ENCODE results near the gene SLC16A13. TPM values are rescaled to one million over a fixed set of nuclear protein-coding genes. Genes with fewer than 3 reads are reported as not detected.
"Not testable (repeated sequence)": the region's sequence is repeated elsewhere in the genome, so short reads cannot be mapped to it uniquely, and the experiment has no call there.

SLC16A13 gene
- polyA plus RNA-seq, 5 donors, result 3.4 to 5.2 (median 4.2) TPM

DNA sequence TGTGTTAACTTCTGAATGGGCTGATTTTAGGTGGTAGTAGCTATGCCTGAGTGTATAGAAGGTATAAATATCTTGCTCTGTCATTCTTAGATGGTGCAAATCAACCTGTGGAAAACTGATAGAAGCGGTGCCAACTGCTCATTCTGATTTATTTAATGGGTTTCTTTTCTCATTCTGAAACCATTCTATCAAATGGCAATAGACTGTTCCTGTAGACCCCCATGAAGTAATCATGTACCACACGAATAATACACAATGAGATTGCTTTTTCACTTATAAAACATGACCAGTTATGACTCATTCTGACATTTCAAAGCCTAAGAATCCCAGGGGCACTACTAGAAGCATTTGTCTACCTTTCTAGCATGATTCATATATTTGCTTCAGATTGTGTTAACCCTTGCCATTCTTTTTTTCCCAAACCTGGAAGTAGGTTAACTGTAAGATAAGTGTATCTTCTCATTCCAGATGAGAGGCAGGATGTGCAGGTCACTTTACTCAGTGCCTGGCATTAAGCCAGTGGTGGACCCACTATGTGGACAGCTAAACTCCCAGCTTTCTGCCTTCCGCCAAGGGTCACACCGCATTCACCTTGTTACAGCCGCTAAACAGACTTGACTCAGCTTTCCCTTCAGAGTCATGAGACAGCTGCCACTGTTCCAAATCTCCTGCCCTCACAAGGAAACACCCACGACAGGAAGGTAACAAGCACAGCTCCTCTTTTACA is 24.5 kb downstream of the SLC16A13 start:
- no peak for DNase-seq

DNA sequence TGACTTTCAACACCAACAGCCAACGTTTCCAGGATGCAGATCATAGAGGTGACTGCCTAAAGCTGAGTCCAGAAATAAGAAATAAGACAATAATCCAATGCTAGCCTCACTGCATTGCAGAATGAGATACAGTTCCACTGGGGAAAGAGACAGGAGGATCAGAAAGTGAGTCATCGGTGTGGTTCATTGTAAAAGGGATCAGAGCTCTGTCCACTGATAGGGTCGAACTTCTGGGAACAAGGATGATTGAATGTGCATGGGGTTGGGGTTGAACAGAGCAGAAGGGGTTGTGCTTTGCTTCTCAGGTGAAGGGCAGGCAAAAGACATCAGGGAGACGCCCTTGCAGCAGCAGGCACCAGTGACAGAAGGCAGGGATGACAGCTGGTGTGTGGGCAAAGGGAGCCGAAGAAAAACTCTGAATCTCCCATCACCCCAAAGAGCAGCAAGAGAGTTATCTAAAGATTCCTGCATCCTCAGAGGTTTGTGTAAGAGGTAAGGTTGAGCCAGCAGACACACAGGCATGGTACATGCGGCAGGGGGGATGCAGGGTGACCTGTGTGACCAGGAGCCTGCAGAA is 27.8 kb downstream of the SLC16A13 start:
- DNase-seq, result no peak

DNA sequence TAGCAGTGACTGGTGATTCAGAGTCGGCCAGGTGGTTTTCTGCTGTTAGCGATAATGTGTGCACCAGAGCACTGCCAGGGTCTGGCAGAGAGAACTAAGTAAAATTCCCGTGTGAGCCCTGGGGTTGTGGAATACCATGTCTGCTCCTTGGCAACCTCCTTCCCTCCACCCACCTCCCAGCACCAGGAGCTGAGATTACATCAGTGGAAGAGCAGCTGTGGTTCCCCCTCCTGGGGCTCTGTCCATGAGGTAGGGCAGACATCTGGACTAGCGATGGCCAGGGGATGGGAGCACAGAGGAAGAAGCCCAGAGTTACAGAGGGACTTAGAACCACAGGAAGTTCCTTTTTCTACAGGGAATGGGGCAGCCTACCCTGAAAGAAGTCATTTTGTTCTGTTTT is 28.4 kb downstream of the SLC16A13 start:
- no peak for DNase-seq

DNA sequence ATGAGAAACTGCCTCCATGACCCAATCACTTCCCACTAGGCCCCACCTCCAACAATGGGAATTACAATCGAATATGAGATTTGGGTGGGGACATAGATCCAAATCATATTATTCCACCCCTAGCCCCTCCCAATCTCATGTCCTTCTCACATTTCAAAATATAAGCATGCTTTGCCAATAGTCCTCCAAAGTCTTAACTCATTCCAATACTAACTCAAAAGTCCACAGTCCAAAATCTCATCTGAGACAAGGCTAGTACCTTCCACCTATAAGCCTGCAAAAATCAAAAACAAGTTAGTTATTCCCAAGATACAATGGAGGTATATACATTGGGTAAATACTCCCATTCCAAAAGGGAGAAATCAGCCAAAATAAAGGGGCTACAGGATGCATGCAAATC is 31.4 kb downstream of the SLC16A13 start:
- no peak for DNase-seq

DNA sequence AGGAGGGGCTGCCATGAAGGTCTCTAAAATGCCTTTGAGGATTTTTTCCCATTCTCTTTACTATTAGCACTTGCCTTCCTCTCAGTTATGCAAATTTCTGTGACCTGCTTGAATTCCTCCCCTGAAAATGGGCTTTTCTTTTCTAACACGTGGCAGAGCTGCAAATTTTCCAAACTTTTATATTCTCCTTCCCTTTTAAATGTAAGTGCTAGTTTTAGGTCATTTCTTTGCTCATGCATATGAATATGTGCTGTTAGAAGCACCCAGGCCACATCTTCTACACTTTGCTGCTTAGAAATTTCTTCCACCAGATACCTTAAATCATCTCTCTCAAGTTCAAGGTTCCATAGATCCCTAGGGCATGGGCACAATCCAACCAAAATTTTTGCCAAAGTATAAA is 32.5 kb downstream of the SLC16A13 start:
- DNase-seq, result no peak

DNA sequence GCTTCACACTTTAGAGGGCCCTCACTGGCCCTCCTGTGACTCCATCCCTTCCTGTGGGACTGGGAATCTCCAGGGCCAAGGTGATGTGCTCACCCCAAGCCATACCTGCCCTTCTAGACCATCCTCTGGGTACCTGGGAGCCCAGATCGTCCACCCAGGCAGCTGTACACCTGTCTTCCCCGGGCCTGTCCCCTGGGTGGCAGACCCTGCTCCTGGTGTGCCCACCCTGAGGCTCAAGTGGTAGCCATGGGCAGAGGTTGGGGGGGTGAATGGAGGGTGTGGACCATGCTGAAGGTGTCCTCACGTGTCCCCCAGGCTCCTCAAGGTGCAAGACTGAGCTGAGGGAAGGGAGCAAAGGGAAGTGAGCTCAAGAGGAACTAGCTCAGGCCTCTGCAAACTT is 34.9 kb downstream of the SLC16A13 start:
- no peak for DNase-seq

DNA sequence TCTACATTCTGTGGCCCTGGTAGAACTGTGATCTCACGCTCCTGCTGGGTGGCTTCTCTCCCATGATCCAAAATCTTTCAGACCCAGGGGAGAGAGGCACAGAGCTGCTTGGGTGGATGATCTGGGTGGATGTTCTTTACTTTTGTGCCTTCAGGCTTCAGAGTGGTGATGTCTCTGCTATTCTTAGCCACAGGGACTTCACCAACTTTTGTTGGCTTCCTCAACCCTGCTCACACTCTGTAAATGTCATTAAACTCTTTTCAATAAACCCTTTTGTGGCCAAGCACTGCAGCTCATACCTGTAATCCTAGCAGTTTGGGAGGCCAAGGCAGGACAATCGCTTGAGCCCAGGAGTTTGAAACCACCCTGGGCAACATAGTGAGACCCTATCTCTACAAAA is 36.6 kb downstream of the SLC16A13 start:
- DNase-seq, result no peak

DNA sequence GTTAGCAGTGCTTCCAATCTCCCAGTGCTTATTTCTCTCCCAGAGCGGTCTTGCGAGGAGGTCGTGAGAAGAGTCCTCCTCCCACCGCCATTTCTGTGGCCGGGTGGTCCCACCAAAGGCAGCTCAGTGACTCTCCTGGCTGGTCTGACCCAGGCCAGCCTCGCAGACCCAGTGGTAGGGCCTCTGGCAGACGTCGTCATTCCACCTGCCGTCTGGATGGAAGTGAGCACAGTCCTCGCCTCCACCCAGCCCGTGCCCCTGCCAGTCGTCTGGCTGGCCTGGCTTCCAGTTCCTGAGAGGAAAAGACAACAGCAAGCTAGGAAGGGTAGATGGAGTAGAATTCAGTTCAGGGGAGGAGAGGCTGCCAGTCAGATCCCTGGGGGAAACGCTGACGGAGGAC is 39.1 kb downstream of the SLC16A13 start:
- DNase-seq, result no peak

DNA sequence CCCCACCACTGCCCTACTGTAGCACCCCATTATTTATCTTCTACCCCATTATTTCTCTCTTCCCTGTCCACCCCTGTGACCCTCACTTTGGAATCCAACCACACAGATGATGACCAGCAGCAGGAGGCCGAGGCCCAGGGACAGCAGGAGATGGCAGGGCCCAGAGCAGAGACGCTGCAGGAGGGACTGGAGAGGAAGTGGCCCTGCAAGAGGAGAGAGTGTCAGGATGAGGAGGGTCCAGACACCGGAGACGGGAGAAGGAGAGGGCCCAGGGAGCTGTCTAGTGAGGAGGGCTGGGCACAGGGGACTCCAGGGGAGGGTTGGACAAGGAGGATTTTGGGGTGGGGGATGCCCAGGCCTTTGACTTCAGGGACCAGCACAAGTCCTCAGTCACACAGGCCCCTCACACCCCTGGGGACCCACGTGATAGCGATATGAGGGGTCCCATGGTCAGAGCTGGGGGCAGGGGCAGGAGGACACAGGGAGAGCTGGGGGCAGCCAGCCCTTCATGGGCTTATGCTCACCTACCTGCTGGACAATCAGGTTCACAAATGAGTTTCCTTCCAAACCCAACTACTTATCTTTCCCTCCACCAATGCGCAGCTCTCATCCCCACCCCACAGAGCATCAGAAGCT is 42.2 kb downstream of the SLC16A13 start:
- no peak for DNase-seq

DNA sequence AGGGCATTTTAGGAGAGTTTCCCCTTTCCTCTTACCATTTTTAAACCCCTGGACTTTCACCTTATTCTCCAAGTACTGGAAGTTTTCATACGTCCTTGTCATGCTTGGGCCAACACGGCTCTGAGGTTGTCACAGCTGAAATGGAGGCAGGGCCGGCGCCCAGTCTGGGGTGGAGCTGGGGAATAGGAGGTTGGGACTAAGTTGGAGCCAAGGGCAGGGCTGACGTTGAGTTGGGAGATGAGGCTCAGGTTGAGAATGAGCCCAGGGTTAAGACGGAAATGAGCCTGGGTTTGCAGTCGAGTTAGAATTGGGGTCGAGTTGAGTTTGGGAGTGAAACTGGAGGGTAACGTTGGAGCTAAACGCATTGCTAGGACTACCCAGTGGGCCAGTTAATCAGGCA is 42.9 kb downstream of the SLC16A13 start:
- DNase-seq, result no peak

DNA sequence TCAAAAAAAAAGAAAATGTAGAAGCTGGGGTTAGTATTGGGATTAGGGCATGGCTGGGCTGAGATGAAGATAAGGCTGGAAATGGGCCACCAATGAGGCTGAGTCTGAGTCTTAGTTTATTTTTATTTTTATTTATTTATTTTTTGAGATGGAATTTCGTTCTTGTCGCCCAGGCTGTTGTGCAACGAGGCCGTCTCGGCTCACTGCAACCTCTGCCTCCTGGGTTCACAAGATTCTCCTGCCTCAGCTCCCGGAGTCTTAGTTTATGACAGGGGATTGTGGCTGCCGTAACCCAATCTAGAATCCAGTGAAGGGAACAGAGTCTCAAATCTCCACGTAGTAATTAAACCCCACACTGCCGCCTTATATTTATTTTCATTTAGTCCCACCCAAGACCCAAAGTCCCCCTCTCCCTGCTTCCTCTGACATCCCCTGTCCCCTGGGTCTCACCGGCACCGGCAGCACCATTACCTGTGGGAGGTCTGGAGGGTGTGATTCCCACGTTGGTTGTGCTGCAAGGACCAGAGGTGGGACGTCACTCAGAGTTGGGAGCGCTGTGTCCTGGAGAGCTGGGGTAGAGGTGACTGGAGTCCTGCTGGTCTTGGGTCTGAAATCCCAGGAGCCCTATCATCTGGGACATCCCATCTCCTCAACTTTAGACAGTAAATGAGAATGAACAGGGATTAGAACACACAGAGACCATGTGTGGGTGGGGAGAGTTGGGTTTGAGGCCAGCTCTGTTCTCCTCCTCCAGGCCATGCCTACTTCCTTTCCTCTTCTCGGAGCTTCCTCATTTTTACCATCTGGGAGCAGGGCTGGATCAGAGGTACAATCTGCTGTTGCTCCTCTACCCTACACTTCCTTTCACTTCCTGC is 44.0 kb downstream of the SLC16A13 start, which contains the start of gene CLEC10A:
CLEC10A (minus strand) TSS at position 671 of the 875 bp plus-strand sequence. CDS start 1,439 bp downstream, outside the sequence.
- no peak for DNase-seq

DNA sequence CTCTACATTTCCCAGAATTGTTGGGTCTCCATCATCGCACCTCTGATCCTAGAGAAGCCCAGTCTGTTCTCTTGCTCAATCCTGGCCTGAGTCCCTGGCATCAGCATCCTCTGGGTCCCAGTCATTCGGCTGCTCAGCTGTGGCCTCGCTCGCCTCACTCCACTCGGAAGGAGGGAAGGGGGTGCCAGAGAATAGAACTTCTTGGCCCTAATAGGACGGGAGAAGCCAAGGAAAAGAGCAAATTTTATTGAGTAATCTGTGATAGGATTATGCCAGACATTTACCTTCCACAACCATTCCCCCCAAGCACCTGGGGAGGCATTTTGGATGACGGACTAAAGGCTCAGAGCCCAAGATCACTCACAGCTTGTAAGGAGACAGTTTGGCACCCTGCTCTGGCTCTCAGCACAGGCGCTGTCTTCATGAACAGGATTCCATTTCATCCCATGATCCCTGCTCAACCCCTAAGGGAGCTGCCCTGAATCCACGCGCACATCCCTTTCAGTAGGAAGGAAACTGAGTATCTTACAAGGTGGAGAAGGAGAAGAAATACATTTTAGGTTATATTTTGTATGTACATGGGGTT is 44.7 kb downstream of the SLC16A13 start:
- DNase-seq, result peak in 1 of 2 donors; percentile 7

DNA sequence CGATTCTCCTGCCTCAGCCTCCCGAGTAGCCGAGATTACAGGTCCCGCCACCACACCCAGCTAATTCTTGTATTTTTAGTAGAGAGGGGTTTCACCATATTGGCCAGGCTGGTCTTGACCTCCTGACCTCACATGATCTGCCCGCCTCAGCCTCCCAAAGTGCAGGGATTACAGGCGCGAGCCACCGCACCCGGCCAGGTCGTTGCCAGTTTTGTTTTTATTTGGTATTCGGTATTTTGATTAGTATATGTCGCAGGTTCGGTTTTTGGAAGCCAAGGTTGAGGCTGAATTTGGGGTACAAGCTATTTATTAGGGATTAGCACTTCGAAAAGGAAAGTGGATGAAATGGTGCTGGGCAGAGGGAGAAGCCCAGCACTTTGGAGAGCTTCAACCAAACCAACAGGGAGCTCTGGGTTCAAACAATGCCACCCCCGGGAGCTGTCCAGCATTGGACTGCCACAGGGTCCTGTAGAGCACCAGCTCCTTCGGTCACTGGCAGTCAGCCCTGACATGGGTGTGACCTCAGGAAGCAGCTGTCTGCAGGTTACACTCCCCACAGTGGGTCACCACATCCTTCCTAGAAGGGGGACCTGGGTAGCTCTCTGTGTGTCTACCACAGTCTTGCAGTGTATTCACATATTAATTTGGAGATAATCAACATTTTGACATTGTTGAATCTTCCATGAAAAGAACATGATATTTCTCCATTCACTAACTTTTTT is 45.7 kb downstream of the SLC16A13 start:
- no peak for DNase-seq

DNA sequence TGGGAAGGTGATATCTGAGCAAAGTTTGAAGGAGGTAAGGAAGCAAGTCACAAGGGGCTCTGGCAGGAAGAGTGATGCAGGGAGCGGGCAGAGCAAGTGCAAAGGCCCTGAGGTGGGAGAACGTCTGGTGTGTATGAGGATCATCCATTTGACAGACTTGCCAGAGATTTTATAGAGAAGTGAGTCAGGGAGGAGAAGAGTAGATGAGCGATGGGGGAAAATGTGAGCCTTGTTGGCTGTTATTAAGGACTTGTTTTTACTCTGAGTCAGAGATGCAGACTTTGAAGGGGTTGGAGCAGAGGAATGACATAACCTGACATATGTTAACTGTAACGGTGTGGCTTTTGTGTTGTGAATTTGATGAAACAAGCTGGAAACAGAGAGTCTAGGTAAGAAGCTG is 47.8 kb downstream of the SLC16A13 start:
- no peak for DNase-seq

DNA sequence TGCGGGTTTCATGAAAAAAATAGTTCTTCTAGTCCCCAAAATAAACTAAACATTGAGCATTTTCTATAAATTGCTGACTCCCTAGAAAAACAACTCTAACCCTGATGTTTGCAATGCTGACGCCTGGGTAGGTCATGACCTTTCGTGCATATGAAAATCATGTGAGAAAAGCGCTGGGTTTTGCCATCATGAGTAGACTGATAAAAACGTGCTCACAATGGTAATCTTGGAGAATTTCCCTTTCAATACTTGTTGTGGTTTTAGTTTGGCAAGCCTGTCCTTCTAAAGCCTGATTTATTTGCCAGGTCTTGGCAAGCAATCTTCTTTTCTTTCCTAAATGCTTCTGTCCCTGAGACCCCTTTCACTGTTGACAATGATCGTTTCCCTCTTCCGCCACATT is 48.3 kb downstream of the SLC16A13 start:
- no peak for DNase-seq

DNA sequence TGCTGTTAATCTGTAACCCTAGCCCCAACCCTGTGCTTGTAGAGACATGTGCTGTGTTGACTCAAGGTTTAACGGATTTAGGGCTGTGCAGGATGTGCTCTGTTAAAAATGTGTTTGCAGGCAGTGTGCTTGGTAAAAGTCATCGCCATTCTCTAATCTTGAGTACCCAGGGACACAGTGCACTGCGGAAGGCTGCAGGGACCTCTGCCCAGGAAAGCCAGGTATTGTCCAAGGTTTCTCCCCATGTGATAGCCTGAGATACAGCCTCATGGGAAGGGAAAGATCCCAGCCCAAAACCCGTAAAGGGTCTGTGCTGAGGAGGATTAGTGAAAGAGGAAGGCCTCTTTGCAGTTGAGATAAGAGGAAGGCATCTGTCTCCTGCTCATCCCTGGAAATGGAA is 52.6 kb downstream of the SLC16A13 start:
- DNase-seq, result not testable (repeated sequence)

DNA sequence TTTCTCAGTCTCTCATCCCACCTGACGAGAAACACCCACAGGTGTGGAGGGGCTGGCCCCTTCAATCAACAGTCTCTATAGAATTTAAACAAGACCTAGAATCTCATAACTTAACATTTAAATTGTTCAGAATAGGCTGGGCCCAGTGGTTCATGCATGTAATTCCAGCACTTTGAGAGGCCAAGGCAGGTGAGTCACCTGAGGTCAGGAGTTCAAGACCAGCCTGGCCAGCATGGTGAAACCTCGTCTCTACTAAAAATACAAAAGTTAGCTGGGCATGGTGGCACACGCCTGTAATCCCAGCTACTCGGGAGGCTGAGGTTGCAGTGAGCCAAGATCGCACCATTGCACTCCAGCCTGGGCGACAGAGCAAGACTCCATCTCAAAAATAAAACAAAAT is 53.8 kb downstream of the SLC16A13 start:
- not testable (repeated sequence) for DNase-seq

All from right lung (tissue), 5 donors.